Left ventricle myocardium inferior (tissue), 1 donor: ENCODE measurements around the gene CTH. TPM values are rescaled to one million over a fixed set of nuclear protein-coding genes. Genes with fewer than 3 reads are reported as not detected.
"Not testable (repeated sequence)": the region's sequence is repeated elsewhere in the genome, so short reads cannot be mapped to it uniquely, and the experiment has no call there.

ENCODE experiments used
- DNase-seq: peaks from one replicate; pipeline ENCODE4 v3.0.0-alpha.2; 2020
- H3K27ac ChIP-seq: fragments of 200-600 bp; replicated peaks from 2 replicates; pipeline ENCODE4 v1.8.0; 2021
- H3K27me3 ChIP-seq: fragments of 200-600 bp; 2 replicates; pipeline ENCODE4 v1.8.0; 2021; ENCODE audit warnings: low read depth
- H3K36me3 ChIP-seq: fragments of 200-600 bp; 2 replicates; pipeline ENCODE4 v1.8.0; 2021
- H3K4me1 ChIP-seq: fragments of 200-600 bp; 2 replicates; pipeline ENCODE4 v1.8.0; 2021
- H3K4me3 ChIP-seq: fragments of 200-600 bp; 2 replicates; pipeline ENCODE4 v1.8.0; 2021; ENCODE audit warnings: mild to moderate bottlenecking, moderate library complexity
- H3K9me3 ChIP-seq: fragments of 200-600 bp; replicated peaks from 2 replicates; pipeline ENCODE4 v1.8.0; 2021
- CTCF ChIP-seq: fragments of 200-600 bp; IDR thresholded peaks from 2 replicates; pipeline ENCODE4 v1.8.0; 2021; ENCODE audit warnings: antibody characterized with exemption, mild to moderate bottlenecking, borderline replicate concordance
- intact Hi-C: fragments of 100-400 bp; cut with micrococcal nuclease; formaldehyde crosslinking; loops from one replicate; pipeline ENCODE4 v1.11.0; 2022
- total RNA-seq: library from RNA; stranded (reverse); fragmentation: NEBNext Ultra II Directional; extraction: Animal tissue kit (Norgen Biotek cat#: 25700); gene quantifications from one replicate; pipeline ENCODE4 v1.2.1, GENCODE V29; 2021
- donor health status: DM: no; HTN: yes; CAD: no; lungs with severe emphysema.

The CTH gene
- total RNA-seq, 1 donor from 2014 or later = 0.91 TPM

DNA sequence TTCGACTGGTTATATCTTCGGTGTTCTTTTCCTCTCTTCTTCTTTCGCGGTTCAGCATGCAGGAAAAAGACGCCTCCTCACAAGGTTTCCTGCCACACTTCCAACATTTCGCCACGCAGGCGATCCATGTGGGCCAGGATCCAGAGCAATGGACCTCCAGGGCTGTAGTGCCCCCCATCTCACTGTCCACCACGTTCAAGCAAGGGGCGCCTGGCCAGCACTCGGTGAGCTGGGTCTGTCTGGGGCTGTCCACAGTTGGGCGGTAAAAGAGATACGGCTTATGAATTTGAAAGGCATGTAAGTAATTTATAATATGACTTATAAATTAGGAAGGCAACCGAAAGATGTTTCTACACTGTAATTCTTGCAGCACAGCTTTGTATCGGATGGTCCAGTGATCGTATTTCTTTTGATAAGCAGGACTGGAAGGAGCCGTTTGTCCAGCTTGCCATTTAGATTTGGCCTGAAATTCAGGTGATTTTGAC lies 334 bp downstream of the CTH start:
- Histone ChIP-seq H3K9me3 (no peaks in the 10 kb centered on the region), H3K4me1 (peaks cover 28% of the 10 kb centered on the region), H3K27ac (peak overlapping the region; percentile 94), H3K4me3 (peak overlapping the region; percentile 85), H3K27me3 (no peaks in the 10 kb centered on the region), H3K36me3 (no peaks in the 10 kb centered on the region)
- peak; percentile 29 for DNase-seq
- intact Hi-C loops = no loop called here
- TF ChIP-seq CTCF = no peak

GRCh38 chr1:70415882-70416281 lies 4.8 kb downstream of the CTH start:
- Histone ChIP-seq H3K27ac (no peak overlapping the region), H3K4me3 (no peak overlapping the region), H3K9me3 (no peaks in the 10 kb centered on the region), H3K27me3 (no peaks in the 10 kb centered on the region), H3K4me1 (peaks cover 18% of the 10 kb centered on the region), H3K36me3 (peaks cover 8% of the 10 kb centered on the region)
- DNase-seq = no peak
- intact Hi-C loops = no loop called here
- no peak for TF ChIP-seq CTCF

- DNase-seq, H3K4me3 ChIP-seq, H3K9me3 ChIP-seq, intact Hi-C loops, H3K27ac ChIP-seq, H3K4me1 ChIP-seq, H3K27me3 ChIP-seq: not testable (repeated sequence)
- peaks cover 19% of the 10 kb centered on the region for H3K36me3 ChIP-seq
Measured at GRCh38 chr1:70418973-70419734, 8.1 kb downstream of the CTH start.

DNA sequence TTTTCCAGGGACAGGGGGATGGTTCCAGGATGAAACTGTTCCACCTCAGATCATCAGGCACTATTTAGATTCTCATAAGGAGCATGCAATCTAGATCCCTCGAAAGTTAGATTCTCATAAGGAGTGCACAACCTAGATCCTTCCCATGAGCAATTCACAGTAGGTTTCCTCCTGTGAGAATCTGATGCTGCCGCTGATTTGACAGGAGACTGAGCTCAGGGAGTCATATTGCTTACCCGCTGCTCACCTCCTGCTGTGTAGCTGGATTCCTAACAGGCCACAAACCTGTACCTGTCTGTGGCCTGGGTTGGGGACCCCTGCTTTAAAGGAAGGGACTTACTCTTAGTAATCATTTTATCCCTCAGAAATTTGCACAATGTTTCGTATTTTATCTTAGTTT lies 9.3 kb downstream of the CTH start:
- Histone ChIP-seq H3K4me3 (no peak overlapping the region), H3K27me3 (no peaks in the 10 kb centered on the region), H3K36me3 (peaks cover 19% of the 10 kb centered on the region), H3K9me3 (no peaks in the 10 kb centered on the region), H3K4me1 (no peaks in the 10 kb centered on the region), H3K27ac (no peak overlapping the region)
- DNase-seq = no peak
- no peak for TF ChIP-seq CTCF
- intact Hi-C loops = no loop called here

DNA sequence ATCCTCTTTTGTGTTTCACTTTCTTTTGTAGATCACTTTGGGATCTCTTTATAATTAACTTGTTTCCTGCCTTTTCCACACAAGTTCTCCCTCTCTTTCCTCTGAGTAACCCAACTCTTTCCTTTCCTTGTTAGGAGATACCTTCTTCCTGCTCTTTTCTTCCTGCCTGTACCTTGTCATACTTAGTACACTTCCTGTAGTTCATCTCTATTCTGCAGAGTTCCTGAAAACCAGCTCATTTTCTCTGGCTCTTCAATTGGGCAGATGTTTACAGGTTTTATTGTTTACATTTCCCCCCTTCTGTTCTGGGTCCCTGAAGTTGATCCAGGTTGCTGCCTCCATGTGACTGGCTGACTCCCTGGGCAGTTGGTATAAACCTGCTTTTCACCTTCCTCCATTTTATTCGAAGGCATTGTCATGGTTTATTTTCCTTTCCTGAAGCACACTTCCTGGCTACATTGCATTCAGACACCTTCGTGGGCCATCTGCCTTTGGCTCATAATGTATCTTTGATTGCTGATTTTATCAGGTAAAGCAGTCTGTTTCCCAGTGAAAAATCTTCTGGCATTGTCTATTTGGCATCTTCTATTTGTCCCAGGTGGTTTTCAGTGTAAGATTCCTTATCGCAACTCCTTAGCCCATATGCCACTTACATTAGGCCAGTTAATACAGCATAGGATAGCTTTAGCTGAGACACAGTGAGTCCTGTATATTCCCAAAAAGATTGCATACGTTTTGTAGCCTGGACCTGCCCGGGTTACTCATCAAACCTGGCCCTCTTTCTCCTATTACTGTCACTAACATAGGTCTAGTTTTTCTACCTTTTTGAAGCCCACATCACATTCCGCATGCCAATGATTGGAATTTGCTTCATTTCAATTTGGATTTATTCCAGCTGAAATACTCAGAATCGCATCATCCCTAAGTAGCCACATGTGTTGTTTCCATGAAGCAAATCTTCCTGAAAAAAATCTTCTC lies 15.4 kb downstream of the CTH start:
- H3K36me3 ChIP-seq = peaks cover 26% of the 10 kb centered on the region
- TF ChIP-seq CTCF = no peak
- no peaks in the 10 kb centered on the region for H3K4me1 ChIP-seq
- H3K27me3 ChIP-seq = no peaks in the 10 kb centered on the region
- H3K9me3 ChIP-seq = no peaks in the 10 kb centered on the region
- no peak for DNase-seq
- H3K27ac ChIP-seq = no peak overlapping the region
- intact Hi-C loops = no loop called here
- no peak overlapping the region for H3K4me3 ChIP-seq
